CD14-positive monocyte (primary cell): ENCODE data around the gene ACRBP. TPM values are rescaled to one million over a fixed set of nuclear protein-coding genes. Genes with fewer than 3 reads are reported as not detected.

Experiments used
- DNase-seq, 3 donors: peaks; one replicate each; pipeline ENCODE4 v3.0.0-alpha.2; 2011 to 2022
- H2AFZ ChIP-seq: 2 replicates; pipeline ENCODE4 v1.6.0; 2012; ENCODE audit warnings: mild to moderate bottlenecking, low read depth, low read length, inconsistent platforms; ENCODE audit not compliant: insufficient read depth, poor library complexity, severe bottlenecking
- H3K27ac ChIP-seq, 2 donors: 1 replicate in 1 of 2; 2 replicates in 1 of 2; pipeline ENCODE4 v1.5.1; 2012 to 2013; ENCODE audit warnings: low read length in 2 of 2, control low read depth in 1 of 2, inconsistent platforms in 1 of 2, low read depth in 1 of 2, mild to moderate bottlenecking in 1 of 2
- H3K27me3 ChIP-seq, 2 donors: one replicate each; pipeline versions ENCODE4 v1.6.0 to v1.6.1; 2011 to 2013; ENCODE audit warnings: low read length in 2 of 2; ENCODE audit not compliant: control insufficient read depth in 2 of 2, insufficient read depth in 2 of 2
- H3K36me3 ChIP-seq, 2 donors: replicated peaks in 1 of 2; 1 replicate in 1 of 2; 2 replicates in 1 of 2; pipeline versions ENCODE4 v1.5.1 to v1.6.1; 2012 to 2013; ENCODE audit warnings: low read length in 2 of 2, control low read depth in 1 of 2, inconsistent platforms in 1 of 2, mild to moderate bottlenecking in 1 of 2; ENCODE audit not compliant: insufficient read depth in 2 of 2, control insufficient read depth in 1 of 2
- H3K4me1 ChIP-seq, 2 donors: 1 replicate in 1 of 2; 2 replicates in 1 of 2; pipeline versions ENCODE4 v1.5.1 to v1.6.1; 2012 to 2013; ENCODE audit warnings: low read length in 2 of 2, control low read depth in 1 of 2, inconsistent platforms in 1 of 2, mild to moderate bottlenecking in 1 of 2, moderate library complexity in 1 of 2; ENCODE audit not compliant: insufficient read depth in 2 of 2, control insufficient read depth in 1 of 2
- H3K4me2 ChIP-seq: replicated peaks from 2 replicates; pipeline ENCODE3; 2012; ENCODE audit warnings: low read length, moderate library complexity, mild to moderate bottlenecking; ENCODE audit not compliant: poor library complexity, severe bottlenecking; ENCODE audit errors: extremely low read depth
- H3K4me3 ChIP-seq, 3 experiments: fragments of 200-600 bp in 1 of 3; sonication (generic) in 1 of 3; replicated peaks in 1 of 3; 1 replicate in 2 of 3; 2 replicates in 1 of 3; pipeline ENCODE4 v1.5.1; 2011 to 2013; ENCODE audit warnings: low read length in 3 of 3, mild to moderate bottlenecking in 3 of 3, control low read depth in 2 of 3, low read depth in 2 of 3, inconsistent platforms in 1 of 3, moderate library complexity in 1 of 3
- H3K79me2 ChIP-seq: 2 replicates; pipeline ENCODE4 v1.6.0; 2012; ENCODE audit warnings: mild to moderate bottlenecking, control low read depth, inconsistent platforms, low read length, moderate library complexity; ENCODE audit not compliant: insufficient read depth
- H3K9ac ChIP-seq: 2 replicates; pipeline ENCODE4 v1.6.0; 2017; ENCODE audit warnings: low read length, mild to moderate bottlenecking; ENCODE audit not compliant: insufficient read depth, poor library complexity, severe bottlenecking
- H3K9me3 ChIP-seq, 2 donors: replicated peaks in 1 of 2; 1 replicate in 1 of 2; 2 replicates in 1 of 2; pipeline versions ENCODE4 v1.5.1 to v1.6.1; 2012 to 2013; ENCODE audit warnings: low read length in 2 of 2, control low read depth in 1 of 2; ENCODE audit not compliant: control insufficient read depth in 1 of 2, insufficient read depth in 1 of 2
- H4K20me1 ChIP-seq: 2 replicates; pipeline ENCODE4 v1.6.0; 2012; ENCODE audit warnings: mild to moderate bottlenecking, low read length, control low read depth, moderate library complexity; ENCODE audit not compliant: insufficient read depth
- H3K27ac Mint-ChIP-seq, 7 donors: one replicate each; pipeline ENCODE4 v1.8.0; 2020; ENCODE audit warnings: mild to moderate bottlenecking in 7 of 7, mixed read lengths in 7 of 7, moderate library complexity in 6 of 7, inconsistent platforms in 2 of 7
- H3K27me3 Mint-ChIP-seq, 3 donors: one replicate each; pipeline ENCODE4 v1.8.0; 2021 to 2022; ENCODE audit warnings: low read depth in 3 of 3, mild to moderate bottlenecking in 3 of 3, mixed read lengths in 3 of 3, moderate library complexity in 3 of 3, inconsistent platforms in 1 of 3
- H3K36me3 Mint-ChIP-seq, 2 donors: one replicate each; pipeline ENCODE4 v1.8.0; 2020; ENCODE audit warnings: mixed read lengths in 2 of 2, inconsistent platforms in 1 of 2, mild to moderate bottlenecking in 1 of 2
- H3K4me1 Mint-ChIP-seq: one replicate; pipeline ENCODE4 v1.8.0; 2020; ENCODE audit warnings: mild to moderate bottlenecking, mixed read lengths
- H3K4me3 Mint-ChIP-seq, 2 donors: one replicate each; pipeline ENCODE4 v1.8.0; 2020; ENCODE audit warnings: mild to moderate bottlenecking in 2 of 2, mixed read lengths in 2 of 2, moderate library complexity in 1 of 2
- H3K9me3 Mint-ChIP-seq, 7 donors: one replicate each; pipeline ENCODE4 v1.8.0; 2020 to 2022; ENCODE audit warnings: mixed read lengths in 7 of 7, mild to moderate bottlenecking in 6 of 7, moderate library complexity in 6 of 7, inconsistent platforms in 2 of 7
- WGBS: methylation state at CpG from one replicate; pipeline ENCODE4 v1.1.5; 2013; ENCODE audit warnings: missing lambda C conversion rate; ENCODE audit not compliant: insufficient coverage; 5-methylcytosine and 5-hydroxymethylcytosine counted together
- intact Hi-C, 2 donors: fragments of 100-400 bp; cut with micrococcal nuclease; formaldehyde crosslinking; loops; one replicate each; pipeline versions ENCODE4 v1.15.0 to v1.15.1; 2023
- polyA plus RNA-seq, 3 donors: library from polyadenylated mRNA; depleted of rRNA in 1 of 3; unstranded in 2 of 3; stranded (reverse) in 1 of 3; fragments of 300-500 nt in 2 of 3; fragments of >200 nt in 1 of 3; fragmentation: Illumina TruSeq in 2 of 3; gene quantifications; 1 replicate in 2 of 3; 2 replicates in 1 of 3; pipeline ENCODE4 v1.2.3, GENCODE V29; 2012 to 2021
- TF ChIP-seq, protein P1 (sequence below): fragments of 200-600 bp; IDR thresholded peaks from one replicate; pipeline ENCODE4 v1.8.0; 2022; ENCODE audit warnings: antibody characterized with exemption, mild to moderate bottlenecking

Gene ACRBP
- polyA plus RNA-seq, 3 donors: 10.2 to 28.3 (median 10.3) TPM

- Mint-ChIP-seq H3K36me3 (no peaks in the 10 kb centered on the region), H3K27ac (peak overlapping the region; percentile 75 to 92 (median 87)), H3K4me1 (peaks cover 55% of the 10 kb centered on the region), H3K4me3 (peak overlapping the region; percentile 59 to 60), H3K9me3 (peaks cover 0 to 3% (median 0%) of the 10 kb centered on the region in 7 donors), H3K27me3 (peaks cover 0 to 3% (median 3%) of the 10 kb centered on the region in 3 donors)
- peak overlapping the region; percentile 78 for H3K4me2 ChIP-seq
- no peaks in the 10 kb centered on the region for H3K79me2 ChIP-seq
- intact Hi-C loops: no loop called here
- peak; percentile 47 to 72 (median 58) for DNase-seq
- H3K4me1 ChIP-seq: peaks cover 44 to 48% of the 10 kb centered on the region in 2 donors
- no peaks in the 10 kb centered on the region for H4K20me1 ChIP-seq
- H3K27me3 ChIP-seq: no peaks in the 10 kb centered on the region
- peak overlapping the region; percentile 44 for H3K9ac ChIP-seq
- H3K9me3 ChIP-seq: peaks cover 0 to 1% of the 10 kb centered on the region in 2 donors
- peak overlapping the region in 1 of 3 experiments; percentile 68 for H3K4me3 ChIP-seq
- WGBS: under 1% methylated on average over 13 of the region's 21 CpGs
- peak overlapping the region; percentile 62 for H2AFZ ChIP-seq
- no peaks in the 10 kb centered on the region for H3K36me3 ChIP-seq
- H3K27ac ChIP-seq: peak overlapping the region; percentile 51 to 72
- TF ChIP-seq, protein P1, sequence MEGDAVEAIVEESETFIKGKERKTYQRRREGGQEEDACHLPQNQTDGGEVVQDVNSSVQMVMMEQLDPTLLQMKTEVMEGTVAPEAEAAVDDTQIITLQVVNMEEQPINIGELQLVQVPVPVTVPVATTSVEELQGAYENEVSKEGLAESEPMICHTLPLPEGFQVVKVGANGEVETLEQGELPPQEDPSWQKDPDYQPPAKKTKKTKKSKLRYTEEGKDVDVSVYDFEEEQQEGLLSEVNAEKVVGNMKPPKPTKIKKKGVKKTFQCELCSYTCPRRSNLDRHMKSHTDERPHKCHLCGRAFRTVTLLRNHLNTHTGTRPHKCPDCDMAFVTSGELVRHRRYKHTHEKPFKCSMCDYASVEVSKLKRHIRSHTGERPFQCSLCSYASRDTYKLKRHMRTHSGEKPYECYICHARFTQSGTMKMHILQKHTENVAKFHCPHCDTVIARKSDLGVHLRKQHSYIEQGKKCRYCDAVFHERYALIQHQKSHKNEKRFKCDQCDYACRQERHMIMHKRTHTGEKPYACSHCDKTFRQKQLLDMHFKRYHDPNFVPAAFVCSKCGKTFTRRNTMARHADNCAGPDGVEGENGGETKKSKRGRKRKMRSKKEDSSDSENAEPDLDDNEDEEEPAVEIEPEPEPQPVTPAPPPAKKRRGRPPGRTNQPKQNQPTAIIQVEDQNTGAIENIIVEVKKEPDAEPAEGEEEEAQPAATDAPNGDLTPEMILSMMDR: no peak
Observed at GRCh38 chr12:6613776-6614512, 33.3 kb downstream of the ACRBP start.

GRCh38 chr12:6613015-6613775, 34.0 kb downstream of the ACRBP start:
- Histone ChIP-seq H3K36me3 (no peaks in the 10 kb centered on the region), H3K9ac (peak overlapping the region; percentile 27), H3K4me1 (peaks cover 39 to 48% of the 10 kb centered on the region in 2 donors), H3K79me2 (no peaks in the 10 kb centered on the region), H3K4me2 (peak overlapping the region; percentile 78), H3K27me3 (no peaks in the 10 kb centered on the region), H3K9me3 (peaks cover 0 to 7% of the 10 kb centered on the region in 2 donors), H3K4me3 (peak overlapping the region in 2 of 3 experiments; percentile 21 to 68), H2AFZ (peak overlapping the region; percentile 73), H4K20me1 (no peaks in the 10 kb centered on the region), H3K27ac (peak overlapping the region; percentile 26 to 46)
- peaks cover 0 to 3% (median 3%) of the 10 kb centered on the region in 3 donors for H3K27me3 Mint-ChIP-seq
- peaks cover 48% of the 10 kb centered on the region for H3K4me1 Mint-ChIP-seq
- TF ChIP-seq, protein P1: no peak
- WGBS: 0% methylated on average over 10 of the region's 17 CpGs
- H3K36me3 Mint-ChIP-seq: no peaks in the 10 kb centered on the region
- H3K27ac Mint-ChIP-seq: peak overlapping the region; percentile 43 to 85 (median 74)
- intact Hi-C loops: no loop called here
- H3K9me3 Mint-ChIP-seq: peaks cover 0 to 3% (median 0%) of the 10 kb centered on the region in 7 donors
- no peak for DNase-seq
- H3K4me3 Mint-ChIP-seq: peak overlapping the region; percentile 60 to 73
